ENCODE data around the gene AKAP8L.

DNA sequence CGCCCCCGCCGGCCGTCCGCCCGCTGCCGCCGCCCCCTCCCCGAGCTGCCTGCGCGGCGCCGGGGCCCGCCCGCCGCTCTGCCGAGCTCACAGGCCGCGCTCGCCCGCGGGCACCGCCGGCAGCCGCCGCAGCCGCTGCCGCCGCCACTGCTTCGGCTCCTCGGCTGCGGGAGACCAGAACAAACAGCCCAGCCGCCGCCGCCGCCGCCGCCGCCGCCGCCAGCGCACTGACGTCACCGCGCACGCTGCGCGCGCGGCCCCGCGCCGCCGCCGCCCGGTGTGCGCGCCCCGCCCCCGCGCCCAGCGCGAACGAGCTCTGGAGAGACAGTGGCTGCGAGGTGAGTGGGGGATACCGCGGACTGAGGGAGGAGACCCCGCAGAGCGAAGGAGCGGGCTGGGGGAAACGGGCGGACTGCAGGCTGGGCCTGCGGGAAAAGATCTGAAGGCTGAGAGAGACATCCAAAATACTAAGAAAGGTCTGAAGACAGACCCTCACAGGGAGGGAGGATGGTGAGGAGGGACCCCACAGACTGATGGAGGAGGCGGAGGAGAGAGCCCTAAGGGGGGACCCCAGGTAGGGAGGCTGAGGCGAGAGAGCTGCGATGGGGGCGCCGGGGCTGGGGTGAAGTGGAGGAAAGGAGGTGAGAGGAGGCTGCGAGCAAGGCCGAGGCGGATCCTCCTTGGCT is 86.3 kb downstream of the AKAP8L start, which contains the start of gene BRD4:
- TF ChIP-seq, protein P1, sequence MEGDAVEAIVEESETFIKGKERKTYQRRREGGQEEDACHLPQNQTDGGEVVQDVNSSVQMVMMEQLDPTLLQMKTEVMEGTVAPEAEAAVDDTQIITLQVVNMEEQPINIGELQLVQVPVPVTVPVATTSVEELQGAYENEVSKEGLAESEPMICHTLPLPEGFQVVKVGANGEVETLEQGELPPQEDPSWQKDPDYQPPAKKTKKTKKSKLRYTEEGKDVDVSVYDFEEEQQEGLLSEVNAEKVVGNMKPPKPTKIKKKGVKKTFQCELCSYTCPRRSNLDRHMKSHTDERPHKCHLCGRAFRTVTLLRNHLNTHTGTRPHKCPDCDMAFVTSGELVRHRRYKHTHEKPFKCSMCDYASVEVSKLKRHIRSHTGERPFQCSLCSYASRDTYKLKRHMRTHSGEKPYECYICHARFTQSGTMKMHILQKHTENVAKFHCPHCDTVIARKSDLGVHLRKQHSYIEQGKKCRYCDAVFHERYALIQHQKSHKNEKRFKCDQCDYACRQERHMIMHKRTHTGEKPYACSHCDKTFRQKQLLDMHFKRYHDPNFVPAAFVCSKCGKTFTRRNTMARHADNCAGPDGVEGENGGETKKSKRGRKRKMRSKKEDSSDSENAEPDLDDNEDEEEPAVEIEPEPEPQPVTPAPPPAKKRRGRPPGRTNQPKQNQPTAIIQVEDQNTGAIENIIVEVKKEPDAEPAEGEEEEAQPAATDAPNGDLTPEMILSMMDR (IDR thresholded peaks at IDR 0.05; ENCODE audit: borderline replicate concordance, extremely low read depth, low read length, poor library complexity, severe bottlenecking): no peak
- no peak for TF ChIP-seq EZH2 (IDR thresholded peaks at IDR 0.05; ENCODE audit: borderline replicate concordance, low read depth, low read length, severe bottlenecking)
